ENCODE data around the gene TRAF7.

TRAF7 gene

DNA sequence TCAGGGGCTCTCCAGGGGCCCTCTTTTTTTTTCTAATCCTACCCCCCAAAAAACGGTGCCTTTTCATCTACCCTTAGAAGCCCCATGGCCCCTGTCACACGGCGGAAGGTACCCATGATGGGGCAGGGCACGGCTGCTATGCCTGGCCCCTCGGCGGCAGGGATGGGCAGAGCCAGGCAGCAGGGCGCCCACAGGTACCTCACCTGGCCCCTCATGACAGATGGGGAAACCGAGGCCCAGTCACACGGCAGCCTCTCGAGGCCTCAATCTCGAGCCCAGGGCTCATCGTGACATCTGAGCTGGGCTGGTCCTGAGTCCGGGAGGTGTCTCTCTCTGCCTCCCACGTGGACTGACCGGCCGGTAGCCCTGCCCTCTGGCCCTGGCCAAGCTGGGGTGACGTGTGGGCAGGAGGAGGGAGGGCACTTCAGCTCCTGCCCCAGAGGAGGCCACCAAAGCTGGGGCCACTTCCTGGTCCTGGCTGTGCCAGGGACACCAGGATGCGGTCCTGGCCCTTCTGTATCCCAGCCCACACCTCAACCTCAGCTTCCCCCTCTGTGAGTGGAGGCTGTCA is 11.6 kb downstream of the TRAF7 start:
- no peak overlapping the region for H3K4me3 ChIP-seq (ENCODE audit: low read length)
- no peak for TF ChIP-seq ZNF274 (IDR thresholded peaks at IDR 0.05; ENCODE audit: low read depth, low read length)

- no peak for TF ChIP-seq ZNF274 (IDR thresholded peaks at IDR 0.05; ENCODE audit: low read depth, low read length)
- no peak overlapping the region for H3K4me3 ChIP-seq (ENCODE audit: low read length)
These were observed 14.5 kb downstream of the TRAF7 start for GRCh38 chr16:2170080-2170479.

DNA sequence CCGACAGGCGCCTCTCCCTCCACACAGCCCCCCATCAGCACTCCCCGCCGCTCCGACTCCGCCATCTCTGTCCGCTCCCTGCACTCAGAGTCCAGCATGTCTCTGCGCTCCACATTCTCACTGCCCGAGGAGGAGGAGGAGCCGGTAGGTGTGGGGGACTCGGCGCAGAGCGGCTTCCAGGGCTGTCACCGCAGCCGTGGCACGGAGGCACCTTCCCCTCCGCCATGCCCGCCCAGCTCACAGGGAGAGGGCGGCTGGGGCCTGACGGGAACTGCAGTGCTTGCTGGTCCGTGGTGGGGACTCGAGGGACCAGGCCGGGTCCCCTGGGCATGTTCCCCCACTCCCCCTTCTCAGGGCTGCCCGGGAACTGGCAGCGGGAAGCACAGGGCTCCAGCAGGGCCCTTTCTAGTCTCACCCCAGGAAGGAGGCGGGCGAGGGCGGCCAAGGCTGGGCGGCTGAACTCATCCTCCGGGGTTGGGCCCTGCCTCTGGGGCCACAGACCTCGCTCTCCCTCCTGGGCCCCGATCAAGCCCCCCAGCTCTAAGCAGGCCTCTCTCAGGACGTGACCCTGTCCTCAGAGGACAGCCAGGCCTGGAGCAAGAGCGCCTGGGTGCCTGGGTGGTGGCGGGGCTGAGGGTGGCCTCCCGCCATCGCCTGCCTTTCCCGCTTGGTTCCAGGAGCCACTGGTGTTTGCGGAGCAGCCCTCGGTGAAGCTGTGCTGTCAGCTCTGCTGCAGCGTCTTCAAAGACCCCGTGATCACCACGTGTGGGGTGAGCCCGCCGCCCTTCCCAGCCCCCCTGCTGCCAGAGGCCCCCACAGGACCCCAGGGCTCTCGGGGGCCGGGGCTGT is 15.2 kb downstream of the TRAF7 start:
- no peak for TF ChIP-seq ZNF274 (IDR thresholded peaks at IDR 0.05; ENCODE audit: low read depth, low read length)
- H3K4me3 ChIP-seq (ENCODE audit: low read length), result no peak overlapping the region

- no peak overlapping the region for H3K4me3 ChIP-seq (ENCODE audit: low read length)
- TF ChIP-seq ZNF274 (IDR thresholded peaks at IDR 0.05; ENCODE audit: low read depth, low read length), result no peak
These were observed 16.1 kb downstream of the TRAF7 start for GRCh38 chr16:2171601-2172178.

DNA sequence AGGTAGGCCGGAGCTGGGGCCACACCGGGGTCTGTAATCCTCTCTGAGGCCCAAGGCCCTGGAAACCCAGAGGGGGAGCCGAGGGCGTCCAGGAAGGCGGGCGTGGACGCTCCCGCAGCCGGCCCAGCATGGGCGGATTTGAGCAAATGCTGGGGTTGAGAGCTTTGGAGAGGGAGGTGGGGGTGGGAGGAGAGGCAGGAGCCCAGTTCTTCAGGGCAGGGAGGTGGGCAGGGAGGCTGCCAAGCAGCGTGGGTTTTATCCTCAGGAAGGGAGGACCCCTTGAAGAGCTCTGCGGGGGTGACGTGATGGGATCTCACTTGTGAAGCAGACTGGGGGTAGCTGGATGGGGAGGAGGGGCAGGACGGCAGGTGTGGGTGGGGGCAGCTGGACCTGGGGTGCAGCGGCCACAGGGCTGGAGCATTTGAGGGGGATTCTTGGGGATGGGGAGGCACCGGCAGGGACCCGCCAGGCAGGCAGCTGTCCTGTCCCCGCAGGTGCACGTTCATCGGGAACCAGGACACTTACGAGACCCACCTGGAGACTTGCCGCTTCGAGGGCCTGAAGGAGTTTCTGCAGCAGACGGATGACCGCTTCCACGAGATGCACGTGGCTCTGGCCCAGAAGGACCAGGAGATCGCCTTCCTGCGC is 17.2 kb downstream of the TRAF7 start:
- H3K4me3 ChIP-seq (ENCODE audit: low read length), result no peak overlapping the region
- no peak for TF ChIP-seq ZNF274 (IDR thresholded peaks at IDR 0.05; ENCODE audit: low read depth, low read length)

- no peak for TF ChIP-seq ZNF274 (IDR thresholded peaks at IDR 0.05; ENCODE audit: low read depth, low read length)
- H3K4me3 ChIP-seq (ENCODE audit: low read length), result no peak overlapping the region
These were observed 17.8 kb downstream of the TRAF7 start for GRCh38 chr16:2173366-2173765.

GRCh38 chr16:2173916-2174315 is 18.3 kb downstream of the TRAF7 start:
- H3K4me3 ChIP-seq (ENCODE audit: low read length), result no peak overlapping the region
- no peak for TF ChIP-seq ZNF274 (IDR thresholded peaks at IDR 0.05; ENCODE audit: low read depth, low read length)

DNA sequence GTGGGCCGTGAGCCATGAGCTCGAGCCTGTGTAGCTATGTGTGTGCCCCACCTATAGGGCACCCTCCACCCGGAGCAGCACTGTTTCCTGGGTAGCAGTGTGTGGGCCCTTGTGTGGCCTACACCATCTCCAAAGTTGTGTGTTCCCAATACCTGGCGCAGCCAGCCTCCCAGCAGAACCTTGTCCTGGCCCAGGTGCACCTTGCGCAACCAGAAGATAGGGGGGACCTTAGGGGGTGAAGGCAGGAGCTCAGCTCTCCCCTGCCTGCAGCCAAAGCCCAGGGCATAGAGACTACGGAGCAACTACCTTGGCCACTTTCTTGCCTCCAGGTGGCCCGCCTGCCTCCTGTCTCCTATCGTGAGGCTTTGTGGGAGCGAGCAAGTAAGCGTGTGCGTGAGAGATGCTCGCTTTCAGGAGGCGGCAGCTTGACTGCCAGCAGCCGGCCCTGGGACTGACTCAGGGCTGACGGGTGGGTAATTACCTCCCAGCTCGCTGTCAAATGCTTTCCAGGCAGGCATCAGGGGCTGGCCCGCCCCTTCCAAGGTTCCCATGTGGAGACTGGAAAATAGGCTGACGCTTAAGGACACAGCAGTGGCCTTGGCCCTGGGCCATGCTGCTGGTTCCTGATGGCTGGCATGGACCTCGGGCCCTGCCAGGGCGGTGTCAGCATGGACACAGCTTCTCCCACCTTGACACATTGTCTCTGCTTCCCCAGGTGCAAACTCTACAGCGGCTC is 19.0 kb downstream of the TRAF7 start:
- no peak overlapping the region for H3K4me3 ChIP-seq (ENCODE audit: low read length)
- TF ChIP-seq ZNF274 (IDR thresholded peaks at IDR 0.05; ENCODE audit: low read depth, low read length), result no peak

DNA sequence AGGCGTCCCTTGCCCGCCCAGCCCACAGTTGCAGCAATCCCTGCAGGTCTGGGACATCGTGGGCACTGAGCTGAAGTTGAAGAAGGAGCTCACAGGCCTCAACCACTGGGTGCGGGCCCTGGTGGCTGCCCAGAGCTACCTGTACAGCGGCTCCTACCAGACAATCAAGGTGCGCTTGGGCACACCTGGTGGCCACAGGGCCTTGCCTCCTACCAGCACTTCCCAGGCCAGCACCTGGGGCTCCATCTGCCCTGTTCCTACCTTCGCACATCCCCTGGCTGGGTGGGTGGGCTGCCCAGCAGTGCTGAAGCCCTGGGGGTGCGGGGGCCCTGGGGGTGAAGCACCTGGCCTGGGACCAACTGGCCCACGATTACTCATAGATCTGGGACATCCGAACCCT is 19.9 kb downstream of the TRAF7 start:
- TF ChIP-seq ZNF274 (IDR thresholded peaks at IDR 0.05; ENCODE audit: low read depth, low read length), result no peak
- H3K4me3 ChIP-seq (ENCODE audit: low read length), result no peak overlapping the region

DNA sequence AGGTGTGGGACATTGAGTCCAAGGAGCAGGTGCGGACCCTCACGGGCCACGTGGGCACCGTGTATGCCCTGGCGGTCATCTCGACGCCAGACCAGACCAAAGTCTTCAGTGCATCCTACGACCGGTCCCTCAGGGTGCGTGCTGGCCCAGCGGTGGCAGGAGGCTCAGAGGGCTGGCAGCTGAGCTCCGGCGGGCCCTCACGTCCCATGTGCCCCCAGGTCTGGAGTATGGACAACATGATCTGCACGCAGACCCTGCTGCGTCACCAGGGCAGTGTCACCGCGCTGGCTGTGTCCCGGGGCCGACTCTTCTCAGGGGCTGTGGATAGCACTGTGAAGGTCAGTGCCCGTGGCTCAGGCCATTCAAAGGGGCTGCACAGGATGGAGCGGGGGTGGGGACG is 20.5 kb downstream of the TRAF7 start:
- H3K4me3 ChIP-seq (ENCODE audit: low read length), result no peak overlapping the region
- no peak for TF ChIP-seq ZNF274 (IDR thresholded peaks at IDR 0.05; ENCODE audit: low read depth, low read length)

DNA sequence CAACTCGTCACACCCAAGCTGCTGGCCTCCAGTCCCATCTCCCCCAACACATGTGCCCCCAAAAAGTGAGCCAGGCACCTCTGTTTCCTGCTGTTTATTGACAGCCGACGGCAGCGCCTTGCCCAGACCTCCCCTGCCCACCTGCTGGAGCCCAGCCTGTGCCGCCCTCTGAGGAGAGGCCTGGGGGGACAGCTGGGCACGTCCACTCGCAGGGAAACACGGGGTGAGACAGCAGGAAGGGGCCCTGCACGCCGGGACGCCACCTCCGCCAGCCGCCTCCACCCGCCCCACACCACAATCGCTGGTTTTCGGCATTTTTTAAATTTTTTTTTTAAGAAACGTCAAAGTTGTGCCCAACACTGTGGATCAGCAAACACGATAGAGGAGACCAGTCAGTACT is 21.5 kb downstream of the TRAF7 start:
- no peak for TF ChIP-seq ZNF274 (IDR thresholded peaks at IDR 0.05; ENCODE audit: low read depth, low read length)
- no peak overlapping the region for H3K4me3 ChIP-seq (ENCODE audit: low read length)

DNA sequence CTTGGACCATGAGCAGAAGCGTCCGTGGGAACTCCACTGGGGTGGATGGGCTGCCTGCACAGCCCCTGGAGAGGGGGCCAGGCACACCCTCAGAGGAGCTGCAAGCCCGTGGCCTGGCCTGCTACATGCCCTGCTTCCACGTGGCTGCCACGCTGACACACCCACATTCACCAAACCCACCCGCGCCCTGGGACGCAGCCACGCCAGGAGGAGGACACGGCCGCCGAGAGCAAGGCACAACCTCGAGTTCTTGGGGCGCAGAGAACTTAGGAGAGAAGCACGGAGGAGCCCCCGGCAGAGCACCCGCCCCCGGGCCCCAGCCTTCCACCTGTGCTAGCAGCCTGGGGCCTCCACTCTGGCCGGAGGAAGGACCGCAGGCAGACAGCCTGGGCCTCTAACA is 22.0 kb downstream of the TRAF7 start:
- H3K4me3 ChIP-seq (ENCODE audit: low read length), result no peak overlapping the region
- no peak for TF ChIP-seq ZNF274 (IDR thresholded peaks at IDR 0.05; ENCODE audit: low read depth, low read length)

GRCh38 chr16:2178321-2179106 is 22.9 kb downstream of the TRAF7 start:
- no peak overlapping the region for H3K4me3 ChIP-seq (ENCODE audit: low read length)
- no peak for TF ChIP-seq ZNF274 (IDR thresholded peaks at IDR 0.05; ENCODE audit: low read depth, low read length)
